Heart left ventricle (tissue), 16 donors: ENCODE measurements around the gene DDX59. TPM values are rescaled to one million over a fixed set of nuclear protein-coding genes. Genes with fewer than 3 reads are reported as not detected.
A peak's percentile ranks its signal among the peaks of the same experiment; 100 is the strongest.

Source experiments
- ATAC-seq, 4 donors: fragments of 200-7000 bp; cut with Tn5 transposase; one replicate each; pipeline ENCODE4 v1.9.1; 2020 to 2022; ENCODE audit warnings: moderate library complexity in 4 of 4, mild to moderate bottlenecking in 3 of 4, moderate number of reproducible peaks in 1 of 4
- DNase-seq, 5 donors: peaks; one replicate each; pipeline ENCODE4 v3.0.0-alpha.2; 2020
- H3K27ac ChIP-seq, 12 donors: fragments of 200-600 bp; sonication (generic) in 4 of 12; one replicate each; pipeline versions ENCODE4 v1.5.0 to v1.8.0; 2016 to 2022; ENCODE audit warnings: mild to moderate bottlenecking in 2 of 12
- H3K27me3 ChIP-seq, 9 donors: fragments of 200-600 bp; sonication (generic) in 2 of 9; one replicate each; pipeline versions ENCODE4 v1.5.1 to v1.8.0; 2016 to 2022; ENCODE audit warnings: mild to moderate bottlenecking in 3 of 9
- H3K36me3 ChIP-seq, 9 donors: fragments of 200-600 bp; sonication (generic) in 2 of 9; one replicate each; pipeline versions ENCODE4 v1.5.0 to v1.8.0; 2018 to 2022; ENCODE audit warnings: mild to moderate bottlenecking in 2 of 9
- H3K4me1 ChIP-seq, 12 donors: fragments of 200-600 bp; sonication (generic) in 4 of 12; one replicate each; pipeline versions ENCODE4 v1.5.0 to v1.8.0; 2016 to 2022; ENCODE audit warnings: mild to moderate bottlenecking in 3 of 12
- H3K4me3 ChIP-seq, 12 donors: fragments of 200-600 bp; sonication (generic) in 4 of 12; one replicate each; pipeline versions ENCODE4 v1.5.0 to v1.8.0; 2017 to 2022; ENCODE audit warnings: mild to moderate bottlenecking in 9 of 12, moderate library complexity in 4 of 12
- H3K9me3 ChIP-seq, 12 donors: fragments of 200-600 bp; sonication (generic) in 4 of 12; one replicate each; pipeline versions ENCODE4 v1.5.0 to v1.8.0; 2016 to 2022; ENCODE audit warnings: mild to moderate bottlenecking in 1 of 12
- POLR2A ChIP-seq, 2 donors: fragments of 450-650 bp; IDR thresholded peaks; one replicate each; pipeline ENCODE4 v1.6.1; 2017; ENCODE audit warnings: antibody characterized with exemption in 2 of 2, mild to moderate bottlenecking in 2 of 2, moderate library complexity in 2 of 2
- WGBS, 4 donors: extraction: QIAGEN DNeasy Blood & Tissue Kit in 2 of 4; methylation state at CpG; one replicate each; pipeline versions ENCODE4 v1.1.5 to v1.1.7; 2013 to 2018; 5-methylcytosine and 5-hydroxymethylcytosine counted together
- intact Hi-C, 10 donors: fragments of 100-400 bp; cut with DNase I; formaldehyde crosslinking; loops; one replicate each; pipeline versions ENCODE4 v1.11.1 to v1.14.2; 2022
- polyA plus RNA-seq, 2 donors: library from polyadenylated mRNA; stranded (reverse); fragments of 200-250 nt; gene quantifications; one replicate each; pipeline ENCODE4 v1.2.3, GENCODE V29; 2013
- total RNA-seq, 9 donors: library from RNA; depleted of rRNA in 2 of 9; stranded (reverse); fragments of >200 nt in 2 of 9; fragmentation: NEBNext Ultra II Directional in 3 of 9; extraction: Animal tissue kit (Norgen Biotek cat#: 25700) in 3 of 9; gene quantifications; one replicate each; pipeline versions ENCODE4 v1.1.0 to v1.2.4, GENCODE V29; 2016 to 2023
- TF ChIP-seq, protein P1 (sequence below), 12 donors: fragments of 200-600 bp; sonication (generic) in 4 of 12; IDR thresholded peaks; one replicate each; pipeline versions ENCODE4 v1.5.0 to v1.8.0; 2018 to 2022; ENCODE audit warnings: antibody characterized with exemption in 12 of 12, mild to moderate bottlenecking in 5 of 12
- donor health status: ischemic (EF 13 %, LVEDD 7.1; RV severe dilation, severe dysfunction).
- donor health status: healthy with polysubstance abuse.
- donor health status: DM: no; HTN: yes; CAD: no.
- donor health status: DM: no; HTN: no; CAD: no.
- donor health status: ischemic (EF 25% LVEDD 6.9; RV normal size, moderate dysfunction).
- donor health status: ischemic (EF 25% LVEDD 5.7; RV mildly dilated, moderate dysfunction).
- donor health status: healthy.
- donor health status: DM: yes; HTN: yes; CAD: no.
- donor health status: ischemic (EF 35%, LVEDD 5.7; RV mildly dilated, moderate dysfunction).
- donor health status: nonischemic (EF 11% LVEDD 7.7; RV severe dilation, severe dysfunction).
- donor health status: DM: yes; HTN: yes; CAD: no.
- donor health status: PGD.
- donor health status: ischemic (EF 29% LVEDD 5.4; RV normal size, mild dysfunction).
- donor health status: nonischemic (EF 23%, LVEDD 6.1; RV moderate dilation, normal function).

DDX59 gene
- total and polyA plus RNA-seq, 11 donors: 10.0 to 21.6 (median 15.5) TPM

DNA sequence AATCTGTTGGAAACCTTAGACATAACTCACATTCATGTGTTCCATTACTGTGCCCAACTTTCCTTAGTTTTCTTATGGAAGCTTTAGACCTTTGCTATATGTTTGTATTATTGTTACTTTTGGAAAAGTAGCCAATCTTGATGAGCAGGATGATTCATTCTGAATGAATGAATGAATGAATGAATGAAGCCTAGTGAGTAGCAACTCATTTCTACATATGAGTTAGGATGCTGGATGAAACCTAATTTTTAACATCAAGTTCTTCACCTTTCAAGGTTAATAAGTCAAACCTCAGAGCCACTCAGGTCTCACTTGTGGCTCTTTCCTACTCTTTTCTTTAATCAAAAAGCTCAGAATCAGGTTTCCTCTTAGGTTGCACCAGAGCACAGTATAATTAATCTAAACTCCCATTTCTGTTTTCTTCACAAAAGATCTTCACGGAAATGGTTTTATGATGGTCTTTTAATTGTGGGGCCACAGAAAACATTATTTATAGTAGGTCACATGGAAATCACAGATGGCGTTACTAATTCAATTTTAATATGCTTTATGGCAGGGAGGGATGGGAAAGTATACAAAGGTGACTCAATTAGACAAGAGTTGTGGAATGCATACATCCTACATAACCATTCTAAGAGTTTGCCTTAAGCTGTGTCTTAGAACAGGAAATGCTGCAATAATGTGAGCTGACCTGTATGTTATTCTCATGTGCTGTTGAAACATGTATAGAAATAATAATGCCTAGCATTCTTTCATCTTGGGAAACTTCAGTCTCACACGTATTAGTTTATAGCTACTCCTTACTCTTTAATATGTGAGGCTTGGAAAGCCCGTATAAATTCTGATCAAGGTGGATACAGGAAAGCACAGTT is 4.5 kb upstream of the DDX59 start:
- Histone ChIP-seq H3K27me3 (no peaks in the 10 kb centered on the region), H3K9me3 (no peaks in the 10 kb centered on the region), H3K27ac (no peak overlapping the region), H3K4me3 (no peak overlapping the region), H3K4me1 (peaks cover 0 to 12% (median 8%) of the 10 kb centered on the region in 12 donors), H3K36me3 (no peaks in the 10 kb centered on the region)
- TF ChIP-seq POLR2A (IDR thresholded peaks at IDR 0.05): no peak
- TF ChIP-seq, protein P1, sequence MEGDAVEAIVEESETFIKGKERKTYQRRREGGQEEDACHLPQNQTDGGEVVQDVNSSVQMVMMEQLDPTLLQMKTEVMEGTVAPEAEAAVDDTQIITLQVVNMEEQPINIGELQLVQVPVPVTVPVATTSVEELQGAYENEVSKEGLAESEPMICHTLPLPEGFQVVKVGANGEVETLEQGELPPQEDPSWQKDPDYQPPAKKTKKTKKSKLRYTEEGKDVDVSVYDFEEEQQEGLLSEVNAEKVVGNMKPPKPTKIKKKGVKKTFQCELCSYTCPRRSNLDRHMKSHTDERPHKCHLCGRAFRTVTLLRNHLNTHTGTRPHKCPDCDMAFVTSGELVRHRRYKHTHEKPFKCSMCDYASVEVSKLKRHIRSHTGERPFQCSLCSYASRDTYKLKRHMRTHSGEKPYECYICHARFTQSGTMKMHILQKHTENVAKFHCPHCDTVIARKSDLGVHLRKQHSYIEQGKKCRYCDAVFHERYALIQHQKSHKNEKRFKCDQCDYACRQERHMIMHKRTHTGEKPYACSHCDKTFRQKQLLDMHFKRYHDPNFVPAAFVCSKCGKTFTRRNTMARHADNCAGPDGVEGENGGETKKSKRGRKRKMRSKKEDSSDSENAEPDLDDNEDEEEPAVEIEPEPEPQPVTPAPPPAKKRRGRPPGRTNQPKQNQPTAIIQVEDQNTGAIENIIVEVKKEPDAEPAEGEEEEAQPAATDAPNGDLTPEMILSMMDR (IDR thresholded peaks at IDR 0.05): no peak
- intact Hi-C loops: loop anchor here in 3 of 10 donors (5.0 kb wide), 3 partner anchors 52 to 133 kb away; partner anchors contain the start of gene KIF14 (in 1 of the 3)
- ATAC-seq: no peak
- no peak for DNase-seq
- 82 to 85% (median 83%) methylated on average over 4 of the region's 4 CpGs for WGBS, 4 donors

DNA sequence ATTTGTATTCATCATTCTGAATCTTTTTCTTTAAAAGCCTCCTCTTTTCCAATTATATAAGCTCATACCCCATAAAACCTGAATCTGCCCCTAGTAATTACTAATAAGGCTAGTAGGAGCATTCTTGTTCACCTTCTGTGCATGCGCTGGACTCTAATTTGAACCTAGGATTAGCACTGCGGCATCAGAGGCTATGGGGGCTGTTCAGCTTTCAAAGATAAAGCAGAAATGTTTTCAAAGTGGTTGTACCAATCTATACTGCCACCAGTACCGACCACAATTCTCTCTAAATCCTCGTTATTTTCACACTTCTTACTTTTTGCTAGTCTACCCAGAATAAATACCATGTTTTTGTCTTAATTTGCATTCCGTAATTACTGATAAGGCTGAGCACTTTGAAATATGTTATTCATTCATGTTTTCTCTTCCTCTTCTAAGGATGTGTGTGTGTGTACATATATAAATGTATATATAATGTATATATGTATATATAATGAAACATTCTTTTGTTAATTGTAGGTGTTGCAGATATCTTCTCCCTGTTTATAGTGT is 1.6 kb upstream of the DDX59 start:
- no peaks in the 10 kb centered on the region for H3K27me3 ChIP-seq
- H3K27ac ChIP-seq: peak overlapping the region in 2 of 12 donors; percentile 100
- H3K36me3 ChIP-seq: peaks cover 0 to 4% (median 0%) of the 10 kb centered on the region in 9 donors
- intact Hi-C loops: loop anchor here in 6 of 10 donors (2.0 to 5.0 kb wide), 6 partner anchors 49 to 136 kb away; partner anchors contain the start of genes KIF14 (in 3 of the 6) and CAMSAP2 (in 2 of the 6)
- H3K4me3 ChIP-seq: no peak overlapping the region
- H3K4me1 ChIP-seq: peaks cover 0 to 29% (median 18%) of the 10 kb centered on the region in 12 donors
- DNase-seq (no peak), ATAC-seq (no peak)
- 92 to 98% (median 95%) methylated on average over 5 of the region's 5 CpGs for WGBS, 4 donors
- no peaks in the 10 kb centered on the region for H3K9me3 ChIP-seq
- no peak for TF ChIP-seq POLR2A (IDR thresholded peaks at IDR 0.05)
- TF ChIP-seq, protein P1 (IDR thresholded peaks at IDR 0.05): no peak

DNA sequence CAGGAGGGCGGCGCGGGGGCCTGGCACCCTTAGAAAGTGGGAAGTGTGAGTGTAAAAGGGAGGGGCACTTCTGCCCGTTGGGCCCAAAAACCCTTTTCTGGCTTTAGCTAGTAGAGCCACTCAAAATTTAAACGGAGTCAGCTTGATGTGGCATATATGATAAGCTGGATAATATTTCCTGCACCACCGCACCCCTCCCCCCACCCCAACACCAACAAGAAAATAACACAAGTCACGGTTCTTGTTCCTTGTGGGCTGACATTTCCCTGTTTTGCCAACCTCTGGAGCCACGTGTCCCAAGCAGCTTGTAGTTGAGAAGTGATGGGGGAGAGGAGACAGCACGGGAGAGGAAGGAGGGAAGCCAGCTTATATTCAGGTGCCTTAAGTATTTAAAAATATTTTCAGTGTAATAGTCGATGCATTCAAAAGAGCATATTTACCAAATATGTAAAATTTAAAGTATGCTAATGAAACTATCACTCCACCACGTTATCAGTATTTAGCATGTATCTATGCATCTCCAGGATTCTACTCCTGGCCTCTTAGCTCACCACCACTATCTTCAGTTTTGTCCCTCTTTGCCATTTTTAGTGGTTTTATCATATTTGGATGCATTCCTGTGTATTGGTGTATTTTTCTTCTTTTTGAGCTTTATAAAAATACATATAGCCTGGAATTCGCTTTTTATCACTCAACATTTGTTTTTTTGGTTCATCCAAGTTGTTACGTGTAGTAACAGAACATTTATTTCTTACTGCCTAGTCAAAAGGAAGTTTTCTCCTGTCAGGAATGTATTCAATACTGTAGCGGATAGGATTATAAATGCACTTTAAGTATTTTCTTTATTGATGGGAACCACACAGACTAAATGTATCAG is 773 bp upstream of the DDX59 start:
- ATAC-seq (peak; percentile 2 to 38 (median 18)), DNase-seq (peak in 2 of 5 donors; percentile 39 to 40)
- 15 to 17% (median 16%) methylated on average over 14 of the region's 14 CpGs for WGBS, 4 donors
- TF ChIP-seq, protein P1 (IDR thresholded peaks at IDR 0.05): no peak
- TF ChIP-seq POLR2A (IDR thresholded peaks at IDR 0.05): peak in 1 of 2 donors; percentile 7
- intact Hi-C loops: loop anchor here in 7 of 10 donors (1.0 to 5.0 kb wide), 7 partner anchors 48 to 137 kb away; partner anchors contain the start of genes CAMSAP2 (in 3 of the 7) and KIF14 (in 3 of the 7)
- Histone ChIP-seq H3K4me3 (peak overlapping the region; percentile 58 to 97 (median 85)), H3K36me3 (peaks cover 0 to 9% (median 3%) of the 10 kb centered on the region in 9 donors), H3K9me3 (no peaks in the 10 kb centered on the region), H3K27me3 (no peaks in the 10 kb centered on the region), H3K4me1 (peaks cover 0 to 37% (median 26%) of the 10 kb centered on the region in 12 donors), H3K27ac (peak overlapping the region; percentile 98 to 100 (median 100))
